ENCODE results near the gene MLLT11.

Gene MLLT11

GRCh38 chr1:151060007-151060656 lies at the start of gene MLLT11:
Gene MLLT11, plus strand, starts transcription at chr1:151060397. Its CDS starts 6,828 bp downstream, at chr1:151067225.
- H3K27me3 ChIP-seq (replicated peaks; ENCODE audit: control insufficient read depth, insufficient read depth, low read length): no peaks in the 10 kb centered on the region
- no peak for TF ChIP-seq CTCF (IDR thresholded peaks at IDR 0.05; ENCODE audit: insufficient read depth, low read length, poor library complexity, severe bottlenecking)
- DNase-seq (ENCODE audit: extremely low read depth, insufficient read length): peak; percentile 30
- peaks cover 10% of the 10 kb centered on the region for H3K36me3 ChIP-seq (ENCODE audit: control insufficient read depth, insufficient read depth, low read length)
- peak within 1 kb of the TSS; percentile 82 for H3K4me3 ChIP-seq (replicated peaks; ENCODE audit: low read depth, low read length)

DNA sequence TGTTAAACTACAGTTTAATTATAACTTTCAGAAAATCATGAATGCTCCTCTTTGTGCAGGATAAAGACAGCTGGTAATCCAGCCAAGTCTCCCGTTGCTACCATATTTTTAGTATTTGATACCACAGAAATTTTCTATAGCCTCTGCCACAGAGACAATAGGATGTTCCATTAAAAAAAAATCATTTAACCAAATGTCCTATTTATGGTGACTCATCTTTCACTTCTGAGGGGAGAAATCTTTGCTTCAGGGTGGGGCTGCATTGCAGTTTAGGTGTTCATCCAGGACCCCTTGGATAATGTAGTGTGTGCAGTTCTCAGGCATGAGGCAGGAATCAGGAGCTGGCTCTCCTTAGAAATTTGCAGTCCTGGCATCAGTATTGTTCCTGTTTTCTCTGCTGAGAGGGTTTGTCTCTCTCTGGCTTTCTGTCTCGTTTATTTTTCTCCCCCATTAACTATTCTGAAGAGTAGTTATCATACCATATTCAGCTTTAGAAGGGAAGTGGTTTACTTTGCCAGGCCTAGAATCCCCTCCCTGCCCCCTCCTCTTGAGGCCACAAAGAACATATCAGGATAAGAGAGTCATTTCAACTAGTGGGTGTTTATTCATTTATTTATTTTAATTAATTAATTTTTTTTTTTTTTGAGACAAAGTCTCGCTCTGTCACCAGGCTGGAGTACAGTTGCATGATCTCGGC lies 48.9 kb upstream of the MLLT11 start:
- H3K36me3 ChIP-seq (ENCODE audit: control insufficient read depth, insufficient read depth, low read length): no peaks in the 10 kb centered on the region
- no peak overlapping the region for H3K4me3 ChIP-seq (replicated peaks; ENCODE audit: low read depth, low read length)
- TF ChIP-seq CTCF (IDR thresholded peaks at IDR 0.05; ENCODE audit: insufficient read depth, low read length, poor library complexity, severe bottlenecking): no peak
- no peak for DNase-seq (ENCODE audit: extremely low read depth, insufficient read length)
- no peaks in the 10 kb centered on the region for H3K27me3 ChIP-seq (replicated peaks; ENCODE audit: control insufficient read depth, insufficient read depth, low read length)

DNA sequence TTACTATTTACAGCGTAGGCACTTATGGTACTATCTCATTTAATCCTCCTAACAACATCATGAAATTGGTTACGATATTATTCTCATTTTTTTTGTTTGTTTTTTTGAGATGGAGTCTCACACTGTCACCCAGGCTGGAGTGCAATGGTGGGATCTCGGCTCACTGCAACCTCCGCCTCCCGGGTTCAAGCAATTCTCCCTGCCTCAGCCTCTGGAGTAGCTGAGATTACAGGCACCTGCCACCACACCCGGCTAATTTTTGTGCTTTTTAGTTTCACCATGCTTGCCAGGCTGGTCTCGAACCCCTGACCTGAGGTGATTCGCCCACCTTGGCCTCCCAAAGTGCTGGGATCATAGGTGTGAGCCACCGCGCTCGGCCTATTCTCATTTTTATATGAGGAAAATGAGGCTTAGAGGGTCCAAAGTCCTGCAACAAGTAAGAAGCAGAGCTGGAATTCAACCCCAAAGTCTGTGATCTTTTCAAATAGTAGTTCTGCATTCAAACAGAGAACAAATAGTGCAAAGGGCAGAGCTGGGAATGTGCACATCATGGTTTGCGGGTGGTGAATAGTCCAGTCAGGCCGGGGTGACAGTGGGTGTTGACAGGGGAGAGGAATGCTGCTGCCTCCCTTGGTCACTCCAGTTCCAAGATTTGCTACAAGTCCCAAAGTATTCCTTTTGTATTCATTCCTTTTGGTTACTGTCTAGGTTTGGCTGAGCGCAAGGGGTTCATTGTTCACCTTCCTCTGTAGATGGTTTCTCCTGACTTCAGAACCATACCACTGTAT lies 47.3 kb upstream of the MLLT11 start:
- Histone ChIP-seq H3K36me3 (ENCODE audit: control insufficient read depth, insufficient read depth, low read length) (no peaks in the 10 kb centered on the region), H3K4me3 (replicated peaks; ENCODE audit: low read depth, low read length) (no peak overlapping the region), H3K27me3 (replicated peaks; ENCODE audit: control insufficient read depth, insufficient read depth, low read length) (no peaks in the 10 kb centered on the region)
- no peak for DNase-seq (ENCODE audit: extremely low read depth, insufficient read length)
- no peak for TF ChIP-seq CTCF (IDR thresholded peaks at IDR 0.05; ENCODE audit: insufficient read depth, low read length, poor library complexity, severe bottlenecking)

- DNase-seq (ENCODE audit: extremely low read depth, insufficient read length): no peak
- no peaks in the 10 kb centered on the region for H3K36me3 ChIP-seq (ENCODE audit: control insufficient read depth, insufficient read depth, low read length)
- no peak overlapping the region for H3K4me3 ChIP-seq (replicated peaks; ENCODE audit: low read depth, low read length)
- H3K27me3 ChIP-seq (replicated peaks; ENCODE audit: control insufficient read depth, insufficient read depth, low read length): no peaks in the 10 kb centered on the region
- TF ChIP-seq CTCF (IDR thresholded peaks at IDR 0.05; ENCODE audit: insufficient read depth, low read length, poor library complexity, severe bottlenecking): no peak
Observed at GRCh38 chr1:151013518-151013917, 46.7 kb upstream of the MLLT11 start.

DNA sequence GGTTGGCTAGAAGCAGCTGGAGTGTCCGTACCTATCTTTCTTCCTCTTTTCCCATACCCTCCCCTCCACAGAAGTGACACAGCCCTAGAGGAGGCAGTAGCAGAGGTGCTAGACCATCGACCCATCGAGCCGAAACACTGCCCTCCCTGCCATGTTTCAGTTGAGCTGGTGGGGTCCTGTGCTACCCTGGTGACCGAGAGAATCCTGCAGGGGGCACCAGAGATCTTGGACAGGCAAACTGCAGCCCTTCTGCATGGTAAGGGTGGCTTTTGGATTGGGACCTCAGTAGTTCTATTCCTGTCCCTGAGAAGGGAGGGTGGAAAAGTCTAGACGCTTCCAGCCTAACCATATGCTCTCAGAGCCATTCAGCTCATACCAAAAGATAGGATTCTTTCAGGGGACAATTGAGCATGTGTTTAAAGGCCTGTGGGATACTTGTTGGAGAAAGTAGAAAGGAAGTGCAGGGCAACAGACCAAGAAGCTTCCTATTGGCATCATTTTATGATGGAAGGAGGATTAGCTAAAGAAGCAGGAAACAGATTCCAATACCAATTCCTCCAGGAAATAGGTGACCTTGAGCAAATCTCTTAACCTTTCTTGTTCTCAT lies 35.6 kb upstream of the MLLT11 start:
- DNase-seq (ENCODE audit: extremely low read depth, insufficient read length): peak; percentile 31
- TF ChIP-seq CTCF (IDR thresholded peaks at IDR 0.05; ENCODE audit: insufficient read depth, low read length, poor library complexity, severe bottlenecking): peak; percentile 82
- Histone ChIP-seq H3K36me3 (ENCODE audit: control insufficient read depth, insufficient read depth, low read length) (peaks cover 7% of the 10 kb centered on the region), H3K4me3 (replicated peaks; ENCODE audit: low read depth, low read length) (no peak overlapping the region), H3K27me3 (replicated peaks; ENCODE audit: control insufficient read depth, insufficient read depth, low read length) (no peaks in the 10 kb centered on the region)
